ENCODE results near the gene NOM1.

NOM1 gene

DNA sequence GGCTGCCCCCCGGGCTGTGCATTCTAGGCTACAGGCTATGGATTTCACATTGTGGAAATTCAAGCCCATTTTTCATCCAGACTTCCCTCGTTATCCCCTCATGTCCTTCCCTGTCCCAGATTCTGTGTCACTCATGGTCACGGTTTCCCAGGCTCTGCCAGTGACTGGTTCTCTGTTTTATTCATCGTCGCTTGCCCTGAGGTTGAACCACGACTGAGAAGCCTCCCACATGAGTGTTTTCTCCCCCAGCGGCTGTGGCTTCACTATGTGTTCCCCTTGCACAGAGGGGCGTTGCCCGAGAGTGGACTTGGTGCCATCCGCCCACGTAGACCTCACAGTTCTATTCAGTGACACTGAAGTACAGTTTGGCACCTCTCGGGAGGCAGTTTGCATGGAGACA is 14.0 kb downstream of the NOM1 start:
- no peak for DNase-seq
- Histone ChIP-seq H3K4me3 (ENCODE audit: low read depth, low read length) (no peak overlapping the region), H3K36me3 (peaks cover 93% of the 10 kb centered on the region), H3K27me3 (no peaks in the 10 kb centered on the region), H3K4me1 (no peaks in the 10 kb centered on the region), H3K9me3 (no peaks in the 10 kb centered on the region)
- TF ChIP-seq, protein P1, sequence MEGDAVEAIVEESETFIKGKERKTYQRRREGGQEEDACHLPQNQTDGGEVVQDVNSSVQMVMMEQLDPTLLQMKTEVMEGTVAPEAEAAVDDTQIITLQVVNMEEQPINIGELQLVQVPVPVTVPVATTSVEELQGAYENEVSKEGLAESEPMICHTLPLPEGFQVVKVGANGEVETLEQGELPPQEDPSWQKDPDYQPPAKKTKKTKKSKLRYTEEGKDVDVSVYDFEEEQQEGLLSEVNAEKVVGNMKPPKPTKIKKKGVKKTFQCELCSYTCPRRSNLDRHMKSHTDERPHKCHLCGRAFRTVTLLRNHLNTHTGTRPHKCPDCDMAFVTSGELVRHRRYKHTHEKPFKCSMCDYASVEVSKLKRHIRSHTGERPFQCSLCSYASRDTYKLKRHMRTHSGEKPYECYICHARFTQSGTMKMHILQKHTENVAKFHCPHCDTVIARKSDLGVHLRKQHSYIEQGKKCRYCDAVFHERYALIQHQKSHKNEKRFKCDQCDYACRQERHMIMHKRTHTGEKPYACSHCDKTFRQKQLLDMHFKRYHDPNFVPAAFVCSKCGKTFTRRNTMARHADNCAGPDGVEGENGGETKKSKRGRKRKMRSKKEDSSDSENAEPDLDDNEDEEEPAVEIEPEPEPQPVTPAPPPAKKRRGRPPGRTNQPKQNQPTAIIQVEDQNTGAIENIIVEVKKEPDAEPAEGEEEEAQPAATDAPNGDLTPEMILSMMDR (IDR thresholded peaks at IDR 0.05; ENCODE audit: low read depth, low read length): no peak

DNA sequence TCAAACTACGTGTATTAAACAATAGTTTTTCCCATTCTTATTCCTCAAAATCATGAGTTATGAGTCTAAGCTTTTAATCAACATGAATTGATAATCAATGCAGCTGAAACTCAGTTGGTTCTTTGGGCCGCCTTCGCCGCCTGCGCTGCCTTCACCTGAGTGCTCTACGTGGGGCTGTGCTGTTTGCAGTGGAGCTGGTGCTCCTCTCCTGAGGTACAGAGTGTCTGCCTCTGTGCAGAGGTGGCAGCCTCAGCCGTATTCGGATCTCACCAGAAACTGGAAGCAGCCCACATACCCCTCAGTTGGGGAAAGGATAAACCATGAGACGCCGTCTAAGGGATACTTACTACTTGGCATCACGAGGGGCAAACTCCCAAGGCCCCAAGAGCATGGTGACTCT is 15.5 kb downstream of the NOM1 start:
- TF ChIP-seq, protein P1 (IDR thresholded peaks at IDR 0.05; ENCODE audit: low read depth, low read length): no peak
- Histone ChIP-seq H3K4me3 (ENCODE audit: low read depth, low read length) (no peak overlapping the region), H3K4me1 (no peaks in the 10 kb centered on the region), H3K27me3 (no peaks in the 10 kb centered on the region), H3K9me3 (no peaks in the 10 kb centered on the region), H3K36me3 (peaks cover 90% of the 10 kb centered on the region)
- DNase-seq: no peak

DNA sequence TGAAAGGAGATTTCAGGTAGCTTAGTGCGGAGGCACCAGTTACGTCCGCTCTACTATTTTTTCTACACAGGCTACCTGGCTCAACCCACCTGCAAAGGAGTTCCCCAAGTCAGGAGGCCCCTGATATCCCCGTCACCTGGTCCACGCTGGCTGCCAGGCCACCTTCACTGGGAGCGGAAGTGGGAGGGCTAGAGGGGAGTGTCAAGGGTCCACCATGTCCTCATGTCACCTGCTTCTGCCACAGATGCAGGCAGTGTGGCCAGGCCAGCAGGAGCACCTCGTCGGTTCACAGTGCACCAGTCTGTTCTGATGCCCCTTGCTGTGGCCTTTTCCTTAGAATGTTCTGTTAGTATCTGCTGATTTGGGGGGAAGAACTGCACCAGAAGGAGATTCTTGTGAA is 16.9 kb downstream of the NOM1 start:
- H3K4me1 ChIP-seq: no peaks in the 10 kb centered on the region
- DNase-seq: no peak
- TF ChIP-seq, protein P1 (IDR thresholded peaks at IDR 0.05; ENCODE audit: low read depth, low read length): no peak

DNA sequence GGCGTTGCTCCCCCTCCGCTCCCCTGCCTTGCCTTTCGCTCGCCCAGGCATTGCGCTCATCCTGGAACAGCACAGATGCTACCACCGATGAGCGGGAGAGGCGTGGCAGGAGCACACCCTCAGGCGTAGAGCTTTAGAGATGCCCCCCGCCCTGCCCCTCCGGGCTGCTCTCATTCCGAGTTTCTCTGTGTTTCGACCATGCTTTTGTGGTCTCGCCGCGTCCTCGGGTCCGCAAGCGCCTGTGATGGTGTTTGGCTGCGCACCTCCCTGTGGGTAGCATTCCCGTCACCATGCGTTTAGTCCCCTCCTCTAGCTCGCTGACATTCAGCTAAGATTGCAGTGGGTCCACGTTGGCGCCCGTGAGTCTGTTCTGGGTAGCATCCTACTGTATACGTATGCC is 18.7 kb downstream of the NOM1 start:
- Histone ChIP-seq H3K27me3 (no peaks in the 10 kb centered on the region), H3K9me3 (no peaks in the 10 kb centered on the region), H3K4me3 (ENCODE audit: low read depth, low read length) (no peak overlapping the region), H3K4me1 (no peaks in the 10 kb centered on the region), H3K36me3 (peaks cover 72% of the 10 kb centered on the region)
- TF ChIP-seq, protein P1 (IDR thresholded peaks at IDR 0.05; ENCODE audit: low read depth, low read length): no peak
- DNase-seq: no peak

More for the DNA sequence above, 16.9 kb downstream of the NOM1 start:
- H3K36me3 ChIP-seq: peaks cover 83% of the 10 kb centered on the region
- no peak overlapping the region for H3K4me3 ChIP-seq (ENCODE audit: low read depth, low read length)
- H3K9me3 ChIP-seq: no peaks in the 10 kb centered on the region
- H3K27me3 ChIP-seq: no peaks in the 10 kb centered on the region

DNA sequence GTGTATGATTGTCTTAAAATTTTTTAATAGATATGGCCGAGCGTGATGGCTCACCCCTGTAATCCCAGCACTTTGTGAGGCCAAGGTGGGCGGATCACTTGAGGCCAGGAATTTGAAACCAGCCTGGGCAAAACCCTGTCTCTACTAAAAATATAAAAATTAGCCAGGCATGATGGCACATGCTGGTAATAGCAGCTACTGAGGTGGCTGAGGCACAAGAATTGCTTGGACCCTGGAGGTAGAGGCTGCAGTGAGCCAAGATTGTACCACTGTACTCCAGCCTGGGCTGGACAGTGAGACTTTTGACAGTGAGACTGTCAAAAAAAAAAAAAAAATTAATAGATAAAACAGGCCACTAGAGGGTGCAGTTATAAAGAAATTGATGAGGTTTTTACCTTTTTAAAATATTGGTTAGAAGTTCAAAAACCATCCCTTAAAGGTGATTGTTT is 20.5 kb downstream of the NOM1 start:
- TF ChIP-seq, protein P1 (IDR thresholded peaks at IDR 0.05; ENCODE audit: low read depth, low read length): peak; percentile 36
- no peak for DNase-seq
- no peaks in the 10 kb centered on the region for H3K4me1 ChIP-seq
- no peaks in the 10 kb centered on the region for H3K9me3 ChIP-seq
- peaks cover 55% of the 10 kb centered on the region for H3K36me3 ChIP-seq
- H3K4me3 ChIP-seq (ENCODE audit: low read depth, low read length): no peak overlapping the region
- H3K27me3 ChIP-seq: no peaks in the 10 kb centered on the region

DNA sequence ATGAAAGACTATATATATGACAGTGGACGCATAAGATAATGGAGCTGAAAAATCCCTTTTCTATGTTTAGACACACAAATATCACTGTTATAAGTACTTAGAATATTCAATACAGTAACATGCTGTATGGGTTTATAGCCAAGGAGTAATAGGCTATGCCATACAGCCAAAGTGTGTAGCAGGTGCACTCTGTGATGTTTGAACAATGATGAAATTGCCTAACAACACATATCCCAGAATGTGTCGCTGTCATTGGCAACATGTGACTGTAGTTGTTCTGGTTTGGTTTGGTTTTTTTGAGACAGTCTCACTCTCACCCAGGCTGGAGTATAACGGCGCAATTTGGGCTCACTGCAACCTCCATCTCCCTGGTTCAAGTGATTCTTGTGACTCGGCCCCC is 26.1 kb downstream of the NOM1 start:
- DNase-seq: no peak
- Histone ChIP-seq H3K4me1 (no peaks in the 10 kb centered on the region), H3K27me3 (no peaks in the 10 kb centered on the region), H3K9me3 (no peaks in the 10 kb centered on the region), H3K36me3 (peaks cover 18% of the 10 kb centered on the region), H3K4me3 (ENCODE audit: low read depth, low read length) (no peak overlapping the region)
- TF ChIP-seq, protein P1 (IDR thresholded peaks at IDR 0.05; ENCODE audit: low read depth, low read length): no peak
